HG03159 (cell line): ENCODE results near the gene RRM2.

Experiments
- ATAC-seq: cut with Tn5 transposase; IDR thresholded peaks from one replicate; pipeline ENCODE4 v1.9.1; 2021; ENCODE audit warnings: mild to moderate bottlenecking, moderate library complexity; ENCODE audit not compliant: unreplicated experiment

The RRM2 gene

DNA sequence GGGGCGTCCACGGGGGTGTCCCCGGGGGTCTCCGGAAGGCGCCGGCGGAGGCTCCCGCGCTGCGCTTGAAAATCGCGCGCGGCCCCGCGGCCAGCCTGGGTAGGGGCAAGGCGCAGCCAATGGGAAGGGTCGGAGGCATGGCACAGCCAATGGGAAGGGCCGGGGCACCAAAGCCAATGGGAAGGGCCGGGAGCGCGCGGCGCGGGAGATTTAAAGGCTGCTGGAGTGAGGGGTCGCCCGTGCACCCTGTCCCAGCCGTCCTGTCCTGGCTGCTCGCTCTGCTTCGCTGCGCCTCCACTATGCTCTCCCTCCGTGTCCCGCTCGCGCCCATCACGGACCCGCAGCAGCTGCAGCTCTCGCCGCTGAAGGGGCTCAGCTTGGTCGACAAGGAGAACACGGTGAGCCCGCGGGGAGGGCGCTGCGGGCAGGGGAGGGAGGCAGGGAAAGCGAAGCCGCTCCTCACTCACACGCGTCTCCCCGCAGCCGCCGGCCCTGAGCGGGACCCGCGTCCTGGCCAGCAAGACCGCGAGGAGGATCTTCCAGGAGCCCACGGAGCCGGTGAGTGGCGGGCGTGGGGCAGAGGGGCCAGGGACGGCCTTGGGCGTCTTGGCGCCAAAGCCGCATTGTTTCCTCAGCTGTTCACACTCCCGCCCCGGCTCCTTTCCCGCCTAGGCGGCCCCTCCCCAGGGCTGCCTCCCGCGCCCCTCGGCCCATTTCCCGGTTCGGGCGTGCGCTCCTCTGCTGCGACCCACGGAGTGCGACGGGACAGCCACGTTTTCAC is at the start of gene RRM2:
TSS of gene RRM2 (plus strand) at position 240 of the 781 bp plus-strand sequence. CDS start at position 300, 60 bp downstream.
- ATAC-seq = peak; percentile 62

DNA sequence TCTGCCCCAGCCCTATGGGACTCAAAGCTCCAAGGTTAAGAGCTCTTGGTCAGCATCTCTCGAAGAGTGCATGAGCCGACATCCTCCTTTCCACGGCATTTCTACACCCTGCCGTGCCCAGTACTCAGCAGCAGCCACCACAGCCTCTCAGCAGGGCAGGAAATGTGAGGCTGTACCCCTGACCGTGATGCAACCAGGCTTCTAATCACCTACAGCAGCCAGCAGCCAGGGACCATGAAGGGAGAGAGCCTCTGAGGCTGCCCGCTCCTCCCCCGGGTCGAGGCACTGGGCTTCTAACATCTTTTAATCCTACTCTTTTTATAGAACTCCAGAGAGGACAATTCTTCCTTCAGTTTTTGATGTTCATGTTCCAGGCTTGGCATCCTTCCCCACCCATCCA is 48.8 kb upstream of the RRM2 start:
- no peak for ATAC-seq

DNA sequence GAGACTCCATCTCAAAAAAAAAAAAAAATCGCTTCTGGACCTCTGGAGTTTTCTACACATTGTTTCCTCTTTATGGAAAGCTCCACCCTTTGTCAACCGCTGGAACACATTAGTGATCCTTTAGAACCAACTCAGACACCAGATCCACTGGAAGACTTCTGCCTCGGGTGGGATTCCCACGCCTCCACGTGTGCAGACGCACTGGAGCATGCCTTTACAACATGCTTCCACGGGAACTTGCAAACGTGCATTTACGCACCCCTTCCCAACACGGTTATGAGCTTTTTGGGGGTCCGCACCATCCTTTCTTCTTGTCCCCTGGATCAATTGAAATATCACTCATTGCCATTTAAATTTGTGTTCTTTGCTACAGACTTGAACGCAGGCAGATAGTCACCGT is 47.4 kb upstream of the RRM2 start:
- ATAC-seq = no peak

DNA sequence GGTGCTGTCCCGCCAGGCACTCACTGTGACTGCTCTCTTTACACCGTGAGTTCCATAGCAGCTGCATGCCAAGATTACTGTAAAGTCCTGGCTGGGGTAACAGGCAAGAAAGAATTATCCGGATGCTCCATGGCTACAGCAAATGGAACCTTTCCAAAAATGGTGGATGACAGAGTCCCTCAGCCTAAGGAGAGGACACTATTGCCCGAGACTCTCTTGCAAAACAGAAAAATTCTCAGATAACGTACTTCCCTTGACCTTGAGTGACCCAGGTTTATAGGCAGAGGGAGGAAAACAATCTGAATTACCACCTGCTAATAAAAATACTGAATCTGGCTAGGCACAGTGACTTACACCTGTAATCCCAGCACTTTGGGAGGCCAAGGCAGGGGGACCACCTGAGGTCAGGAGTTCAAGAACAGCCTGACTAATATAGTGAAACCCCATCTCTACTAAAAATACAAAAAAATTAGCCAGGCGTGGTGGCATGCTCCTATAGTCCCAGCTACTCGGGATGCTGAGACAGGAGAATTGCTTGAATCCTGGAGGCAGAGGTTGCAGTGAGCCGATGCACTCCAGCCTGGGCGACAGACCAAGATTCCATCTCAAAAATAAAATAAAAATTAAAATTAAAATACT is 46.8 kb upstream of the RRM2 start:
- ATAC-seq = no peak

DNA sequence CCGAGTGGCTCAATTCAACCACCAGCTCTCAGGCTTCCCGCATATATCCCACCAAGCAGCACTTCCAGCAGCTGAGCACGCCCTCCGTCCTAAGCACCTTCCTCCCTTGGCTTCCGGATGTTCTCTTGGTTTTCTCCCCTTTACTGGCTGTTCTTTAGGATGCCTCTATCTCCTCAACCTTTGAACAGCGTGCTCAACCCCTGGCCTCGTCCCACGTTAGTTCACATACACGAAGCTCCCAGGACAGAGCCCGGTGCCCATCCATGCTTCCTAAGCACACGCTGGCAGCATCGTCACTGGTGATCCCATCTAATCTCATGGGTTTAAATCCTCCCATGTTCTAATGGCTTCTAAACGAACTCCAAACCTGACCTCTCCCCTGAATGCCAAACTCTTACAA is 46.0 kb upstream of the RRM2 start:
- ATAC-seq = no peak

DNA sequence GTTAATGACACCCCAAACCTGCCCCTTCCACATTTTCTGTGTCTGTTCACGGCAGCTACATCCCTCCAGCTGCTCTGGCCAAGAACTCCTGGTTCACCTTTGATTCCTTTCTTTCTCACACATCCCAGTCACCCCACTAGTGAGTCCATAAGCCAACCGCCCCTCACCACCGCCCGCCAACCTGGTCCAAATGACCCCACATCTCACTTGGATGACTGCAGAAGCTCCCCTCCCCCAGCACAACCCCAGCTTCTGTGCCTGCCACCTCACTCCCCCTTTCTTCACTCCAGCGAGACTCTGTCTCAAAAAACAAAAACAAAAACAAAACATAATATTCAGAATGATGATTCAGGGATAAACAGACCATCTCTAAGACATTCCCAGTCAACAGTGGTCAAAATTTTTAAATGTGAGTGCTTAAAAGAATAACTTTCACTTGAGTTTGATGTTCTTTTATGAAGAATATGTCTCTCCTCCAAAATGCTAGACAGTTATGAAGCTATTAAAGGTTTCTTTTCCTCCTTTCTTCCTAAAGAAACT is 45.5 kb upstream of the RRM2 start:
- no peak for ATAC-seq

DNA sequence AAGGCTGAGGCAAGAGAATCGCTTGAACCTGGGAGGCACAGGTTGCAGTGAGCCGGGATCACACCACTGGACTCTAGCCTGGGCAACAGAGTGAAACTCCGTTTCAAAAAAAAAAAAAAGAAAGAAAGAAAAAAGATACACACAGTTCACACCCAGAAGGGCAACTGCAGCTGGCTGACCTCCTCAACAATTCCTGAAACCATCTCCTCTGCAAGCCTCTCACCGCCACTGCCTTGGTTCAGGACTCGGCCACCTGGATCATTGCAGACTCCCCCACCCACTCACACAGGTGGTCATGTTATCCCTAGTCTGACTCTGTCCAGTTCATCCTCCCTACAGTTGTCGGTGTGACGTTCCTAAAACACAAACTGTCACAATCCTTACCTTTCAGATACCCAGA is 44.5 kb upstream of the RRM2 start:
- no peak for ATAC-seq

DNA sequence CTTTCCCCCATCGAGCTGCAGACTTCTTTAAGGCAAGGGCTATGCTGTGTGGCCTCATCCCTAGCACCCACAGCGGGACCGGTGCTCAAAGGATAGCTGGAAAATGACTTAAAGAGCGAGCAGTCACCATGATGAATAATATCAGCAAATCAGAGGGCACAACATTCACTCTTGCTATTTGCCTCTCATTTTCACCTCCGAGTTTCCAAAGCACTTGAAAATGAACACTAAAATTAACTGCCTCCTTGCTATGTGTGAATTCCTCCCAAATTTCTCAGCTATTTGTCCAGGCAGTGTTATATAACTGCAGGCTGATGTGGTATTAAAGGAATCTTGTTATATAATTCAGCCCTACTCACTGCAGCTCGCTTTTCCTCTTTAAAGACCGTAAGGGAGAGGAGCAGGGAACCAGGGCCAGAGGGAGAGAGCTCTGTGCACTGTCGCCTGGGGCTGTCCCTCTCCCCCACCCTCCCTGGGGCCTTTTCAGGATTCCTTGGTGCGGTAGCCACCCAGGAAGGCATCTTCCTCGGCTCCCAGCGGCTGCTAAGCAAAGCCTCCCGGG is 43.8 kb upstream of the RRM2 start:
- no peak for ATAC-seq

DNA sequence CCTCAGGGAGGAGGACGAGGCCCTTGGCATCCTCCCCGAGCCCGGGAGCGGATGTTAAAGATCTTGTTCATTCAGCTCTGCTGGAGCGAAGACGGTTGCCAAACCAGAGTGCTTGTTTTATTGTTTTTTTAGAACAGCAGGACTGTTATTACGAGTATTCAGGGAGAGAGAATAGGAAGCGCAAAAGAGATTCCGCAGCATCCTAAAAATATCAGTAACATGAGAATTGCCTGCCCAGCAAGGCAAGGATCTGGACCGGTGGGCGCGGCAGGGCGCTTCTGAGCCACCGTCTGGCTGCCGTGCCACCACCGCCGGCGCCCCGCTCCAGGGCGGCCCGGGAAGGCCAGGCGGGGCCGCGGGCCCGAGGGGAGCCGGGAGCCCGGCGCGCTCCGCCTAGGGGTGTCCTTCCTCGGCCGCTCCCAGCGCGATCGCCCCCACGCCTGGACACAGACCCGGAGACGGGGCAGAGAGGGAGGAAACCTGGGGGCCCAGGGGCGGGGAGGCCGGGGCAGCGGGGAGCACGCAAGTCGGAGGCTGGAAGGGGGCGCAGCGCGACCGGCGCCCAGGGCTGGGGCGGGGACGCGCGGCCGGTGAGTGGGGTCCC is 43.2 kb upstream of the RRM2 start:
- ATAC-seq = peak; percentile 23

DNA sequence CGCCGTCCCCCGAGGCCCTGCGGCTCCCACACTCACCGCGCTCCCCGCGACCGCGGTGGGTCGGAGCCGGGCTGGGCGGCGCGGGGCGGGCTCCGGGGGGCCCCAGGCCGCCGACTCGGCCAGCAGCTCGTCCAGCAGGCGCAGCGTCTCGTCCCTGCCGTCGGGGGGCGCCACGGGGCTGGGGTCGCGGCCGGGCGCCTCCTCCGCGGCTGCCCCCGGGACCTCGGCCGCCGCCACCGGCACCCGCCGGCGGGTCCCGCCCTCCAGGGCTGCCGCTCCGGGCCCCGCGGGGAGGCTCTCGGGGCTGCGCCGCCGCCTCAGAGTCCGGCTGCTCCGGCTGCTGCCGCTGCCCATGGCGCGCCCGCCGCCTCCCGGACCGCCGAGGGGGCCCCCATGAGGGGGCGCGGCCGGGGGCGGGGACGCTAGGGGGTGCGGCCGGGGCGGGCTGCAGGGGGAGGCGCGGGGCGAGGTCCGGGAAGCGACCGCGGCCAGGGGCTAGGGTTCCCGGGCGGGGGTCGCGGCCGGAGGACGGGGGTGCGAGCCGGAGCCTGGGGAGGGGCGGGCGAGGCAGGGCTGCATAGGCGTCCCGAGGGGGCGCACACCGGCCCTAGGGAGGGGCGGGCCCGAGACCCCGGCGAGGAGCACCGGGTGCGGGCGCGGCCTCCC is 42.5 kb upstream of the RRM2 start, which contains the start of gene CYS1:
TSS of gene CYS1 (minus strand) at position 542 of the 666 bp plus-strand sequence. CDS start at position 354, 188 bp downstream.
- ATAC-seq = peak; percentile 38

DNA sequence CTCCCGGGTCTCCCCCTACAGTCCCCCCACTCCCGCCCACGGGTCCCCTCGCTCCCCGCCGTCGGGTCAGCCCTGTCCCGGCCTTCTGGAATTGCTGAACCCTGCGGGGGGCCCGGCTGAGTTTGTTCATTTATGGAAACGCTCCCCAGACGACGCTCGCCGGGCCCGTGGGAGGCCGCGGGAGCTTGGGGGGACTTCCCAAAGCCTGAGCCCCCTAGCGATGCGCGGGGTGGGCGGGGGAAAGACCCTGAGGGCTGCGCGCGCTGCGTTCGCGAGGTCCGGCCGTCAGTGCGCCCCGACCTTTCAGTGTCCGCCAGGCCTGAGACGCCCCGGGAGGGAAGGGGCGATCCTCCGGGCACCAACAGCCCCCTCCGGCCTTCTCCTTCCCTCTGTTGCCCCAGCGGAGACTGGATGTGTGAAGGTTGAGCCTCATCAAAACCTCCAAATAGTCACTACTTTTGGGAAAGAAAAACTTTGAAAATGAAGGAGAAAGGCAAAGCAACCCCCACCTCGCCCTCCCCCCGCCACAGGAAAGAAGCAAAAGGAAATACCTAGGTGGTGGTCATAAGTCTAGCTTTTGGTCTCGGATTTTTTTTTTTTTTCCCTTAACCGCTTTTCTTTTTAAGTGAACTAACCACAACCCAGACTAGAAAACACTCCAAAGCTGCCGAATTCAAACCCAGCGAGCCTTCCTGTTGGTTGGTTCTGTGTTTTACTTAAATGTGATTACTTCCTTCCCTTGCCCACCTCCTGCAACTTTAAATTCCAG is 41.8 kb upstream of the RRM2 start:
- ATAC-seq = peak; percentile 17

DNA sequence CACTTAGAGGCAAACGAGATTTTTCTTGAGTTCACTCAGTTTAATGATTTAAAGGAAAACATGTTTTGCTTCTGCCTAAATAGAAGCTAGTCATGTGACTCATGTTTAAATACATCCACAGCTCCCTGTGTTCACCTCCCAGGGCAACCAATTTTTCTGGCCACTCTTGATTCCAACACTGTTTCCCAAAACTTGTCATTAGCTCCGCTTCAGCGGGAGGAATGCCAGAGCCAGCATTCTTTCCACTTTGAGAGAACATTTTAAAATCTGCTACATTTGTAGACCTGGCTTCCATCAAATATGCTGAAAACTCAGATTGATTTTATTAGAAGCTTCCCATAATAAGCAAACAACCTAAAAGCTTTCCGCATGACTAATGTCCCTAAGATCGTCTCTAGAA is 39.5 kb upstream of the RRM2 start:
- ATAC-seq = no peak

DNA sequence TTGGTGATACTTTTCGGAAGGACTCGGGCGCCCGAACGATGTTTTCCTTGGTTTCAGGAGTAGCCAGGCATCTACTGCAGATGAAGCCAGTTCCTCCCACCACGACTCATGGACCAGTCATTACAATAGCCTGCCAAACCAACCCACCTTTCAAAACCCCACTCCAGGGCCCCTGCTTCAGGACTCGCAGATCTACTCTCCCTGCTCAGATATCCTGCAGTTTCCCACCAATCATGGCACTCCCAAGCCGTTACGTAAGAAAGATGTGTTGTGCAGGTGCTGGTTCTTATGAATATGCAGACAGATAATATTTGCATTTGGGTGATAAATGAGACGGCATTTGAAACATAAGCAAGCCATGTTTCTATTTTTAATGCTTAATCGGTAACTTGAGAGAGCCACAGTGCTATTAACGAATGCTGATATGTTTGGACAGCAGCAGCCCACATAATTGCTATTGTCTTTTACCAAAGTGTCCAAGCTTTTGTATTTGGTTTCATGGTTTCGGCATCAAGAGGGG is 38.8 kb upstream of the RRM2 start:
- ATAC-seq = peak; percentile 33

DNA sequence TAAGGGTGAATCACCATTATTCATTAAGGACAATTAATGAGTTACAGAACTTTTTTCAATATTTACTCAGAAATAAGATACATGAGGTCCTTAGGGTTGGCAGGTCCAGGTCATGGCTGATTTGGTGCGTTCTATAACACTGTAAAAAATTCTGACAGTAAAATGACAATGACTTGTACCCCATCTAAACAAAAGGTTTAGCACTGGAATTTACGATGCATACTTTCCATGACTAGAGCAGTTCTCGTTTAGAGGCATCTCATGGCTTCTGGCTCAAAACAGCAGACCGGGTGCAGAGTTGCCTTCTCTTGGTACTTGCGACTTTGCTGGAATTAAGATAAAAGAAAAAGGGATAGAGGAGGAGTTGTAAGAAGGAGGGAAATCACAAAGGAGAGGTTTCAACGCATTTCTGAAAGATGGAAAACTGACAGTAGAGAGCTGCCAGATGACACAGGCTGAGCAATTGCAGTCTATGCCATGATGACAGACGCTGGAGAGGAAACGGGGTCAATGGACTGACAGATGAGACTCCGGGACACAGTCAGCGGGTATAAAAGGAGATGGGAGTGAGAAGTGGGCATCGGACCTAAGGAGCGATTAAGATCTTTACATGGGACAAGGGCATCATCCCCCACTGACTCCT is 38.2 kb upstream of the RRM2 start:
- ATAC-seq = peak; percentile 0

DNA sequence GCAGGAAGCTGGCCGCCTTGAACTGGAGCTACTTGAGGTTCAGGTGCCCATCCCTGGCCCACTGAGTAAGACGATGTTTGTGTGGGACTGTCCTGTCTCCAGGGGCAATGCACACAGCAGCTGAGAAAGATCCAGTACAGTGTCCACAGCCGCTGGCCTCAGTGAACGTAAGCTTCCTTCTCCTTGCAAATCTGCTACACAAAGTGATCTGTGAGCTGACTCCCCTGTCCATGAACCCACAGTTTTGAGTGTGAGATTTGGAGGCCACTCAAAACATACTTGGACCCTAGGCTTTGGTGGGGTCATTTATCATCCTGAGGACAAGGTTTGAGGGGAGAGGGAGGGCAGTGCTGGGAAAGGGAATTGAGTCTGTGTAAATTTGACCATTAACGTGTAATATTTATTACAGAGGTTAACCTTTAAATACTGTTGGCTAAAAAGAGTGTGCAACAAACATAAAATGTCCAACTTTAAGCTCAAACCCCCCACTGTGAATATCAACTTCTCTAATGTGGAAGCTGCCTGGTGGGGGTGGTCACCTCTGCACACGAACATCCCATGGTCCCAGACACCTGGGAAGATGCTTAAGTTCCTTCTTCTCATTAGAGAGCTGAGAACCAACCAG is 37.4 kb upstream of the RRM2 start:
- no peak for ATAC-seq

DNA sequence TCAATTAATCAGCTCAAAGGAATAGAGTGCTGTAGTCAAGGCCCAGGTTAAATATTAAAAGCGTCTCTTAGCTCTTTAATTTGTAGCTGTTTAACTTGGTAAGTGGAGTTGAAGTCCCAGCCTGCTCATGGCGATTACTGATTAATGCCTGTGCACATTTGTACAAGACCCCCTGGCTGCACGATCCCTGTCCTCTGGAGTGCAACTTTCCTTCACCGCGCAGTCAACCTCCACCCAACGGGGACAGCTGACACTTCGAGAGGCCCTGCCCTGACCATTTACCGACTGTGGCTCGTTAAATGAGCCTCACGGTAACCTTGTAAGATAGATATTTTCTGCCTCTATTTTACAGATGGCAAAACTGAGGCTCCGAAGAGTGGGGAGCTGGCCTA is 36.9 kb upstream of the RRM2 start:
- no peak for ATAC-seq

DNA sequence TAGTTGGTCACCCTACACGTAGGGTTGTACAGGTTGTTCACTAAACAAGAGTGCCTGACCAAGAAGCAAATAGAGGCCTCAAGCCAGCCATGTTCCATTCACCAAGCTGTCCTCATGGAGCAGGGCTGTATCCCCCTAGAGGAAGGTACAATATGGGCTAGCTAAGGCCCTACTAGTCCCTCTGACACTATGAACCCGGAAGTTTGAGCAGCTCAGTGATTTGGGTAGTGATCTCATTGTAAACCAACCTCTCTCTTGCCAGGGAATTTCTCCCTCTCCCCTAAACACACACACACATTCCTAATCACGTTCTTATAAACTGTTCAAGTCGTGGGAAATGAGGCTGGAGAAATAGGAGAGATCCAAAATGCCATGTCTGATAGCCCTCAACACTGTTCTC is 35.6 kb upstream of the RRM2 start:
- ATAC-seq = no peak

DNA sequence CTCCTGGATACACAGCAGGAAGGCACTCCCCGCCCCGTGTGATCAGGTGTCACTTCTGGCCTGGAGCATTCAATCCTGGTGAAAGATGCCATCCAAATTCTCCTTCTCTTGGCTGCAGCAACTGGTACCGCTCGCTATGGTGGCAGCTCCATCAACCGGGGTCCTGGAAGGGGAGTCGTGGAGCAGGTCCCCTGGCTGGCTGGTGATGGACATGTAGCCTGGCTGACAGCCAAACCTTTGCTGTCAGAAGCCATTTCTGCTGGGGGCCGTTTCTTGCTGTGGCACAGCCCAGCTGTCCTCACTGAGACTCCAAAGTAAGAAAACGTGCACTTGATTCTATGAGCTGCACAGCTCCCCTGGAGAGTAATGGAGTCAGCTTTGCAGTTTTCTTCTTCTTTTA is 35.2 kb upstream of the RRM2 start:
- no peak for ATAC-seq

DNA sequence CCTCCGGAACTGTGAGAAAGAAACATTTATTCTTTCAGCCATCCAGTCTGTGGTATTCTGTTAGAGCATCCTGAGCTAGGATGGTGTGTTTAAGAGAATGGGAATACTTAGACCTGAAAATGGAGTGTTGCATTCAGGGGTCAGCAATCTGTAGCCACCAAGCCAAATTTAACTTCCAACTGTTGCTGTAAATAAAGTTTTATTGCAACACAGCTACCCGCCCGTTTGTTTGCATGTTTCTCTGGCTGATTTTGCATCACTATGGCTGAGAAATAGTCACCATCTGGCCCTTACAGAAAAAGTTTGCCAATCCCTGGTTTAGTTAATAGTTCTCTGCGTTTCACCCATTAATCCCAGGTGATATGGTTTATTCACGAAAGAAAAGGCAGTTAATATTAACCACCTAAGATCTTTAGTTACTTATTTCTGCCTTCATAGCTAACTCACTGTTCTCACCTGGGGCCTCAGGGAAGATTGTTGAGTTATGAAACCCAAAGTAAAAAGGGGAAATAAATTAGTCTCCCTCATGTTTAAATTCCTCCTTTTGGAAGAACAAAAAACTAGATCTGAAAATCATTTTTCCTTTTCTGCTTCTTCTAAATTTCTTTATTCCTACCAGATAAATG is 32.9 kb upstream of the RRM2 start:
- ATAC-seq = peak; percentile 58
